Progenitor cell of endocrine pancreas (in vitro differentiated cells): ENCODE results near the gene GBGT1. TPM values are rescaled to one million over a fixed set of nuclear protein-coding genes. Genes with fewer than 3 reads are reported as not detected.

Experiments
- DNase-seq: peaks from one replicate; pipeline ENCODE4 v3.0.0; 2021; ENCODE audit warnings: low spot score; ENCODE audit not compliant: unreplicated experiment
- H3K27ac Mint-ChIP-seq: 2 replicates; pipeline ENCODE4 v1.8.0; 2021; ENCODE audit warnings: mild to moderate bottlenecking, moderate library complexity, mixed read lengths
- H3K27me3 Mint-ChIP-seq: 2 replicates; pipeline ENCODE4 v1.8.0; 2021; ENCODE audit warnings: mixed read lengths
- H3K36me3 Mint-ChIP-seq: 2 replicates; pipeline ENCODE4 v1.8.0; 2022; ENCODE audit warnings: mixed read lengths; ENCODE audit not compliant: insufficient read depth
- H3K4me1 Mint-ChIP-seq: 2 replicates; pipeline ENCODE4 v1.8.0; 2021; ENCODE audit warnings: low read depth, mixed read lengths
- H3K4me3 Mint-ChIP-seq: 2 replicates; pipeline ENCODE4 v1.8.0; 2021; ENCODE audit warnings: low read depth, mild to moderate bottlenecking, moderate library complexity, mixed read lengths
- H3K9me3 Mint-ChIP-seq: 2 replicates; pipeline ENCODE4 v1.8.0; 2021; ENCODE audit warnings: low read depth, mixed read lengths
- CTCF ChIP-seq: fragments of 200-600 bp; sonication (generic); IDR thresholded peaks from one replicate; pipeline ENCODE4 v1.5.0; 2021; ENCODE audit warnings: antibody characterized with exemption, mild to moderate bottlenecking; ENCODE audit not compliant: unreplicated experiment
- total RNA-seq: library from RNA; stranded (reverse); gene quantifications from 2 replicates; pipeline ENCODE4 v1.2.1, GENCODE V29; 2021

The GBGT1 gene
- total RNA-seq, 1 donor from 2014 or later = 5.2 TPM

DNA sequence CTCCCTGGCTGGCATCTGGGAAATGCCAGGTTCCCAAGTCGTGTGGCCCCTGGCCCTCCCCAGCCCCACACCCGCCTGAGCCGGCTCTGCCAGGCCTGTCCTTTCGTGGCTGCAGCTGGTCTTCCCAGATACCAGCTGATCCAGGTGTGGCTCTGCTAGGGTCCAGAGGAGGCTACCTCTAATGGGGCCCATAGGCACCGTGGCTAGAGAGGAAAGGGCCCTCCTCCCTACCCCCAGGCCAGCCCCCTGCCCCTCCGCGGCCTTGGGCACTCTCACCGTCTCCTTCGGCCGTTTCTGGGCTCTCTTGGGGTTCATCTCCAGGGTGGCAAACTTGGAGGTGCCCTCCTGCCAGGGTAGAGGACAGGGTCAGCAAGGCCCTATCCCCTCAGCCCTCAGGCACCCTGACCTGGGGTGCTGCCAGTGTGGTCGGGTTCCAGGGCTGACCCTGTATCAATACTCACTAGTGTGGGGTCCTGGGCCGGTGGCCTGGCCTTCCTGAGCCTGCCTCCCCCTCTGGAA, 59.7 kb downstream of the GBGT1 start:
- Mint-ChIP-seq H3K27ac (no peak overlapping the region), H3K4me1 (no peaks in the 10 kb centered on the region), H3K27me3 (no peaks in the 10 kb centered on the region), H3K4me3 (no peak overlapping the region), H3K36me3 (peaks cover 23% of the 10 kb centered on the region), H3K9me3 (no peaks in the 10 kb centered on the region)
- TF ChIP-seq CTCF = no peak
- no peak for DNase-seq

- Mint-ChIP-seq H3K27ac (peak overlapping the region; percentile 48), H3K4me3 (no peak overlapping the region), H3K36me3 (peaks cover 25% of the 10 kb centered on the region), H3K4me1 (no peaks in the 10 kb centered on the region), H3K9me3 (no peaks in the 10 kb centered on the region), H3K27me3 (no peaks in the 10 kb centered on the region)
- TF ChIP-seq CTCF = peak; percentile 91
- peak; percentile 76 for DNase-seq
Observed at GRCh38 chr9:133103183-133103986, 60.3 kb downstream of the GBGT1 start.

Other genes with a start within 250 kb of the GBGT1 start
- gene TSC1, start 219.3 kb downstream of the GBGT1 start, total RNA-seq = 65.4 and 69.0 TPM in 2 replicates
- 0.12 TPM in 1 of 2 replicates, not detected in the other for gene GFI1B, start 185.2 kb downstream of the GBGT1 start, total RNA-seq
- gene GTF3C5, start 132.9 kb downstream of the GBGT1 start, total RNA-seq = 91.6 and 94.0 TPM in 2 replicates
- 5.2 and 5.4 TPM in 2 replicates for gene CEL, start 101.9 kb downstream of the GBGT1 start, total RNA-seq
- gene RALGDS, start 42.7 kb downstream of the GBGT1 start, total RNA-seq = 82.3 and 84.6 TPM in 2 replicates
- gene OBP2B, start 45.3 kb upstream of the GBGT1 start, total RNA-seq = not detected in 2 replicates
- 9.3 and 10.3 TPM in 2 replicates for gene ABO, start 111.3 kb upstream of the GBGT1 start, total RNA-seq
- gene SURF6, start 172.3 kb upstream of the GBGT1 start, total RNA-seq = 21.3 and 23.1 TPM in 2 replicates
- gene MED22, start 184.2 kb upstream of the GBGT1 start, total RNA-seq = 48.4 and 49.2 TPM in 2 replicates
- 2,045 and 2,098 TPM in 2 replicates for gene RPL7A, start 184.3 kb upstream of the GBGT1 start, total RNA-seq
- 36.3 and 42.9 TPM in 2 replicates for gene SURF1, start 192.6 kb upstream of the GBGT1 start, total RNA-seq
- 15.8 and 19.8 TPM in 2 replicates for gene SURF2, start 192.6 kb upstream of the GBGT1 start, total RNA-seq
- 120 and 122 TPM in 2 replicates for gene SURF4, start 212.1 kb upstream of the GBGT1 start, total RNA-seq
- gene STKLD1, start 212.5 kb upstream of the GBGT1 start, total RNA-seq = 3.8 and 4.0 TPM in 2 replicates